ENCODE measurements around the gene TLR1.

Gene TLR1

GRCh38 chr4:38821739-38822138 lies 17.1 kb upstream of the TLR1 start:
- DNase-seq (ENCODE audit: low read depth in 1 of 2, low spot score in 1 of 2): no peak
- H3K4me3 ChIP-seq (replicated peaks; ENCODE audit: insufficient read depth, low read length): no peak overlapping the region
- TF ChIP-seq, protein P1, sequence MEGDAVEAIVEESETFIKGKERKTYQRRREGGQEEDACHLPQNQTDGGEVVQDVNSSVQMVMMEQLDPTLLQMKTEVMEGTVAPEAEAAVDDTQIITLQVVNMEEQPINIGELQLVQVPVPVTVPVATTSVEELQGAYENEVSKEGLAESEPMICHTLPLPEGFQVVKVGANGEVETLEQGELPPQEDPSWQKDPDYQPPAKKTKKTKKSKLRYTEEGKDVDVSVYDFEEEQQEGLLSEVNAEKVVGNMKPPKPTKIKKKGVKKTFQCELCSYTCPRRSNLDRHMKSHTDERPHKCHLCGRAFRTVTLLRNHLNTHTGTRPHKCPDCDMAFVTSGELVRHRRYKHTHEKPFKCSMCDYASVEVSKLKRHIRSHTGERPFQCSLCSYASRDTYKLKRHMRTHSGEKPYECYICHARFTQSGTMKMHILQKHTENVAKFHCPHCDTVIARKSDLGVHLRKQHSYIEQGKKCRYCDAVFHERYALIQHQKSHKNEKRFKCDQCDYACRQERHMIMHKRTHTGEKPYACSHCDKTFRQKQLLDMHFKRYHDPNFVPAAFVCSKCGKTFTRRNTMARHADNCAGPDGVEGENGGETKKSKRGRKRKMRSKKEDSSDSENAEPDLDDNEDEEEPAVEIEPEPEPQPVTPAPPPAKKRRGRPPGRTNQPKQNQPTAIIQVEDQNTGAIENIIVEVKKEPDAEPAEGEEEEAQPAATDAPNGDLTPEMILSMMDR (IDR thresholded peaks at IDR 0.05; ENCODE audit: insufficient read depth, low read length): no peak
- TF ChIP-seq POLR2AphosphoS5 (IDR thresholded peaks at IDR 0.05; ENCODE audit: low read depth) (no peak), SPI1 (IDR thresholded peaks at IDR 0.05; ENCODE audit: borderline replicate concordance, low read depth) (no peak), GABPA (IDR thresholded peaks at IDR 0.05; ENCODE audit: low read depth) (no peak)
- TF ChIP-seq, protein P2, sequence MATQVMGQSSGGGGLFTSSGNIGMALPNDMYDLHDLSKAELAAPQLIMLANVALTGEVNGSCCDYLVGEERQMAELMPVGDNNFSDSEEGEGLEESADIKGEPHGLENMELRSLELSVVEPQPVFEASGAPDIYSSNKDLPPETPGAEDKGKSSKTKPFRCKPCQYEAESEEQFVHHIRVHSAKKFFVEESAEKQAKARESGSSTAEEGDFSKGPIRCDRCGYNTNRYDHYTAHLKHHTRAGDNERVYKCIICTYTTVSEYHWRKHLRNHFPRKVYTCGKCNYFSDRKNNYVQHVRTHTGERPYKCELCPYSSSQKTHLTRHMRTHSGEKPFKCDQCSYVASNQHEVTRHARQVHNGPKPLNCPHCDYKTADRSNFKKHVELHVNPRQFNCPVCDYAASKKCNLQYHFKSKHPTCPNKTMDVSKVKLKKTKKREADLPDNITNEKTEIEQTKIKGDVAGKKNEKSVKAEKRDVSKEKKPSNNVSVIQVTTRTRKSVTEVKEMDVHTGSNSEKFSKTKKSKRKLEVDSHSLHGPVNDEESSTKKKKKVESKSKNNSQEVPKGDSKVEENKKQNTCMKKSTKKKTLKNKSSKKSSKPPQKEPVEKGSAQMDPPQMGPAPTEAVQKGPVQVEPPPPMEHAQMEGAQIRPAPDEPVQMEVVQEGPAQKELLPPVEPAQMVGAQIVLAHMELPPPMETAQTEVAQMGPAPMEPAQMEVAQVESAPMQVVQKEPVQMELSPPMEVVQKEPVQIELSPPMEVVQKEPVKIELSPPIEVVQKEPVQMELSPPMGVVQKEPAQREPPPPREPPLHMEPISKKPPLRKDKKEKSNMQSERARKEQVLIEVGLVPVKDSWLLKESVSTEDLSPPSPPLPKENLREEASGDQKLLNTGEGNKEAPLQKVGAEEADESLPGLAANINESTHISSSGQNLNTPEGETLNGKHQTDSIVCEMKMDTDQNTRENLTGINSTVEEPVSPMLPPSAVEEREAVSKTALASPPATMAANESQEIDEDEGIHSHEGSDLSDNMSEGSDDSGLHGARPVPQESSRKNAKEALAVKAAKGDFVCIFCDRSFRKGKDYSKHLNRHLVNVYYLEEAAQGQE (IDR thresholded peaks at IDR 0.05; ENCODE audit: insufficient replicate concordance, low read depth): no peak
- H3K27ac ChIP-seq (replicated peaks): no peak overlapping the region
- no peaks in the 10 kb centered on the region for H3K27me3 ChIP-seq (ENCODE audit: insufficient read depth, poor library complexity, severe bottlenecking)

DNA sequence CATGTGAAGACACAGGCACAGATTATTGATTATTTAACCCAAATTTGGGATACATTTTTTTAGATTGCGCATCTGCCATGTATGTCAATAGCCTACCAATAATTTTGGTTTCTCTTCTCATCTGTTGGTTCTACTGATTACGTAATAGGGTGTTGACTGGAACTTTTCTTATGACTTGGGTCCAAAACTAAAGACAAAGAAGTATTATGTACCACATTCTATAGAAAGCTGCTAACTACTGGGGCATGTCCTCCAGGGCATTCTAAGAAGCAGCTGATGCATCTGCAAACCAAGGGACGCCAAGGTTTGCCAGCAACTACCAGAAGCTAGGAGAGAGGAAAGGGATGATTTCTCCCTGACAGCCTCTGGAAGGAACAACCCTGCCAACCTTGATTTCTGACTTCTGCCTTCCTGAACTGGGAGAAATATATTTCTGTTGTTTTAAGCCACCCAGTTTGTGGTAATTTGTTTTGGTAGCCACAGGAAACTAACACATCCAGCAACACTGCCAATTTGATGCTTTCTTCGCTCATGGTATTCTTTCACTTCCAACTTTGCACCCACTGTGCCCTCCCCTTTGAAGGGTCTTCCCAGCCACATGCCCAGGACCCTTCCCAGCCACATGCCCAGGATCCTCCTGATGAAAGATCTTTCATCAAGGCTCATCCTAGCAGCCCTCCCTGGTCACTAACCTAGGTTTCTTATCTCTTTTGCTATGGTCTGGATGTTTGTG lies 15.9 kb upstream of the TLR1 start:
- no peak for TF ChIP-seq POLR2AphosphoS5 (IDR thresholded peaks at IDR 0.05; ENCODE audit: low read depth)
- no peak for TF ChIP-seq SPI1 (IDR thresholded peaks at IDR 0.05; ENCODE audit: borderline replicate concordance, low read depth)
- TF ChIP-seq, protein P1 (IDR thresholded peaks at IDR 0.05; ENCODE audit: insufficient read depth, low read length): no peak
- no peak overlapping the region for H3K4me3 ChIP-seq (replicated peaks; ENCODE audit: insufficient read depth, low read length)
- H3K27me3 ChIP-seq (ENCODE audit: insufficient read depth, poor library complexity, severe bottlenecking): no peaks in the 10 kb centered on the region
- no peak for DNase-seq (ENCODE audit: low read depth in 1 of 2, low spot score in 1 of 2)
- no peak overlapping the region for H3K27ac ChIP-seq (replicated peaks)

- H3K27ac ChIP-seq (replicated peaks): no peak overlapping the region
- no peak for DNase-seq (ENCODE audit: low read depth in 1 of 2, low spot score in 1 of 2)
- no peak overlapping the region for H3K4me3 ChIP-seq (replicated peaks; ENCODE audit: insufficient read depth, low read length)
- no peaks in the 10 kb centered on the region for H3K27me3 ChIP-seq (ENCODE audit: insufficient read depth, poor library complexity, severe bottlenecking)
- TF ChIP-seq SPI1 (IDR thresholded peaks at IDR 0.05; ENCODE audit: borderline replicate concordance, low read depth) (no peak), GABPA (IDR thresholded peaks at IDR 0.05; ENCODE audit: low read depth) (no peak), POLR2AphosphoS5 (IDR thresholded peaks at IDR 0.05; ENCODE audit: low read depth) (no peak)
- TF ChIP-seq, protein P1 (IDR thresholded peaks at IDR 0.05; ENCODE audit: insufficient read depth, low read length): no peak
- TF ChIP-seq, protein P2 (IDR thresholded peaks at IDR 0.05; ENCODE audit: insufficient replicate concordance, low read depth): no peak
Measured at GRCh38 chr4:38819569-38819968, 15.0 kb upstream of the TLR1 start.
